Measurements from ENCODE around the gene UVRAG. TPM values are rescaled to one million over a fixed set of nuclear protein-coding genes. Genes with fewer than 3 reads are reported as not detected.

UVRAG gene
- total and polyA plus RNA-seq, 2 of the 13 experiments (the other 11 are each of a cell fraction or from before 2014, with no cell fraction given), result 9.7 to 17.3 TPM

DNA sequence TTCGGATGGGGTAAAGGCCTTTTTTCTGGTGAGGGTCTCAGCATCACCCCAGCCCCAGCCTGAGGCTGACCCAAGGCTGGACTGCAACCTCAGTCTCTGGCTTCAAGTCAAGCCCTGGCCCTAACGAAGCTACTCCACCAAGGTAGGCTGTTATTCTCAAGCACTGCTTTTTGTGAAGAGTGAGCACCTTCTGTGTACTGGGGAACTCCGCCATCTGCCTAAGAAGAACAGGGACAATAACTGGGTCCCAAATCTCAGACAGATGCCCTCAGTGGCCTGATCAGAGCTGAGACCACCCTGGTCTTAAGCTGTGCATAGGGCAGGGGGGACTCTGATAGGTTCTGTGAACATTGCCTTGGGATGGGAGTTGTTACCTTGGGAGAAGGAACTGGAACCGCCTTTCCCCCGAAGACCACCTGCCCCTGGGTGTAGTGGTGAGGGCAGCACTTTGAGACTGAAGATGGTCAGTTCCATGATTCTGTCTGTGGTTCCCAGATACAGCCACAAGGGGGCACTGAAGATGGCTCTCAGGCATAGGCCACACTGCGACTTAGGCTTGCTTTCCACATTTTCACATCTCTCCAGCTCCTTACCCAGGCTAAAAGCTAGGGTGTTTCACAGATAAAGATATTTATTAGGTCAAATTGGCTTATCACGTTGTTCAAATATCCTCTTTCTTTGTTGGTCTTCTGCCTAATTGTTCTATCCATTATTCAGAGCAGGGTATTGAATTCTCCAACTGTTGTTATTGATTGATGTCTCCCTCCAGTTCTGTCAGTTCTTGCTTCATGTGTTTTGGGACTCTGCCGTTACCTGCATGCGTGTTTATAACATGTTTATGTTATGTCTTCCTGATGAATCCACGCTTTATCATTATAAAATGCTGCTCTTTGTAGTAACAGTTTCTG lies 11.8 kb upstream of the UVRAG start:
- in situ Hi-C loops (cut with HindIII; ENCODE audit: extremely low pct_ligation_motif_present, low pct_unique_long_range_greater_than_20kb), result no loop called here
- peak; percentile 63 for DNase-seq (ENCODE audit: low spot score)
- no peak overlapping the region for H2AFZ ChIP-seq (ENCODE audit: low read length)
- no peak overlapping the region for H3K4me2 ChIP-seq (ENCODE audit: low read depth, low read length)
- no peak overlapping the region for H3K27ac ChIP-seq (ENCODE audit: extremely low read length, insufficient read depth, low read length)
- no TSS peak for BruUV-seq (replicated peaks)
- H3K4me3 ChIP-seq (replicated peaks in 1 of 3; ENCODE audit: insufficient read depth in 1 of 3, low read depth in 2 of 3, low read length in 3 of 3), result no peak overlapping the region
- H4K20me1 ChIP-seq (ENCODE audit: insufficient read depth, low read length), result no peaks in the 10 kb centered on the region
- no peaks in the 10 kb centered on the region for H3K9me3 ChIP-seq (ENCODE audit: low read length)
- H3K9ac ChIP-seq (ENCODE audit: insufficient read depth, low read depth, low read length), result no peak overlapping the region
- peak; percentile 85 for FAIRE-seq
- peaks cover 16% of the 10 kb centered on the region for H3K4me1 ChIP-seq (ENCODE audit: insufficient read depth, low read length)
- CTCF ChIA-PET (ENCODE audit: low intra/inter-chr PET ratio, low total read pairs), result interaction anchor here (1.4 to 2.8 kb wide), 2 partner anchors 35 to 64 kb away, joined by 5 to 36 read pairs; partner anchors contain the start of gene DGAT2
- intact Hi-C loops (cut with micrococcal nuclease; ENCODE audit: unreplicated experiment), result loop anchor here (1.0 to 5.0 kb wide), 3 partner anchors 36 to 514 kb away; partner anchors contain the start of gene DGAT2
- POLR2A ChIA-PET, result interaction anchor here (0.9 to 4.2 kb wide), 4 partner anchors 11 to 84 kb away, joined by 3 to 23 read pairs (median 9); no protein-coding TSS in a partner anchor
- no peaks in the 10 kb centered on the region for H3K79me2 ChIP-seq (ENCODE audit: insufficient read depth, low read length)
- H3K27me3 ChIP-seq (ENCODE audit: control insufficient read depth in 1 of 2, insufficient read depth in 2 of 2, low read length in 2 of 2), result no peaks in the 10 kb centered on the region
- 55% methylated on average over 7 of the region's 10 CpGs for WGBS (ENCODE audit: low lambda C conversion rate)
- peak; percentile 93 for ATAC-seq
- H3K36me3 ChIP-seq (replicated peaks in 1 of 2; ENCODE audit: control insufficient read depth in 1 of 2, insufficient read depth in 2 of 2, low read length in 2 of 2), result peaks cover 7 to 33% of the 10 kb centered on the region in 2 experiments; a peak in 4 of 5 replicates
- TF ChIP-seq, protein P1, sequence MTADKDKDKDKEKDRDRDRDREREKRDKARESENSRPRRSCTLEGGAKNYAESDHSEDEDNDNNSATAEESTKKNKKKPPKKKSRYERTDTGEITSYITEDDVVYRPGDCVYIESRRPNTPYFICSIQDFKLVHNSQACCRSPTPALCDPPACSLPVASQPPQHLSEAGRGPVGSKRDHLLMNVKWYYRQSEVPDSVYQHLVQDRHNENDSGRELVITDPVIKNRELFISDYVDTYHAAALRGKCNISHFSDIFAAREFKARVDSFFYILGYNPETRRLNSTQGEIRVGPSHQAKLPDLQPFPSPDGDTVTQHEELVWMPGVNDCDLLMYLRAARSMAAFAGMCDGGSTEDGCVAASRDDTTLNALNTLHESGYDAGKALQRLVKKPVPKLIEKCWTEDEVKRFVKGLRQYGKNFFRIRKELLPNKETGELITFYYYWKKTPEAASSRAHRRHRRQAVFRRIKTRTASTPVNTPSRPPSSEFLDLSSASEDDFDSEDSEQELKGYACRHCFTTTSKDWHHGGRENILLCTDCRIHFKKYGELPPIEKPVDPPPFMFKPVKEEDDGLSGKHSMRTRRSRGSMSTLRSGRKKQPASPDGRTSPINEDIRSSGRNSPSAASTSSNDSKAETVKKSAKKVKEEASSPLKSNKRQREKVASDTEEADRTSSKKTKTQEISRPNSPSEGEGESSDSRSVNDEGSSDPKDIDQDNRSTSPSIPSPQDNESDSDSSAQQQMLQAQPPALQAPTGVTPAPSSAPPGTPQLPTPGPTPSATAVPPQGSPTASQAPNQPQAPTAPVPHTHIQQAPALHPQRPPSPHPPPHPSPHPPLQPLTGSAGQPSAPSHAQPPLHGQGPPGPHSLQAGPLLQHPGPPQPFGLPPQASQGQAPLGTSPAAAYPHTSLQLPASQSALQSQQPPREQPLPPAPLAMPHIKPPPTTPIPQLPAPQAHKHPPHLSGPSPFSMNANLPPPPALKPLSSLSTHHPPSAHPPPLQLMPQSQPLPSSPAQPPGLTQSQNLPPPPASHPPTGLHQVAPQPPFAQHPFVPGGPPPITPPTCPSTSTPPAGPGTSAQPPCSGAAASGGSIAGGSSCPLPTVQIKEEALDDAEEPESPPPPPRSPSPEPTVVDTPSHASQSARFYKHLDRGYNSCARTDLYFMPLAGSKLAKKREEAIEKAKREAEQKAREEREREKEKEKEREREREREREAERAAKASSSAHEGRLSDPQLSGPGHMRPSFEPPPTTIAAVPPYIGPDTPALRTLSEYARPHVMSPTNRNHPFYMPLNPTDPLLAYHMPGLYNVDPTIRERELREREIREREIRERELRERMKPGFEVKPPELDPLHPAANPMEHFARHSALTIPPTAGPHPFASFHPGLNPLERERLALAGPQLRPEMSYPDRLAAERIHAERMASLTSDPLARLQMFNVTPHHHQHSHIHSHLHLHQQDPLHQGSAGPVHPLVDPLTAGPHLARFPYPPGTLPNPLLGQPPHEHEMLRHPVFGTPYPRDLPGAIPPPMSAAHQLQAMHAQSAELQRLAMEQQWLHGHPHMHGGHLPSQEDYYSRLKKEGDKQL (CRISPR knock-in tag; IDR thresholded peaks at IDR 0.05; ENCODE audit: low read depth), result no peak
- no peak for TF ChIP-seq FOXM1 (CRISPR knock-in tag; IDR thresholded peaks at IDR 0.05)
- TF ChIP-seq, protein P2, sequence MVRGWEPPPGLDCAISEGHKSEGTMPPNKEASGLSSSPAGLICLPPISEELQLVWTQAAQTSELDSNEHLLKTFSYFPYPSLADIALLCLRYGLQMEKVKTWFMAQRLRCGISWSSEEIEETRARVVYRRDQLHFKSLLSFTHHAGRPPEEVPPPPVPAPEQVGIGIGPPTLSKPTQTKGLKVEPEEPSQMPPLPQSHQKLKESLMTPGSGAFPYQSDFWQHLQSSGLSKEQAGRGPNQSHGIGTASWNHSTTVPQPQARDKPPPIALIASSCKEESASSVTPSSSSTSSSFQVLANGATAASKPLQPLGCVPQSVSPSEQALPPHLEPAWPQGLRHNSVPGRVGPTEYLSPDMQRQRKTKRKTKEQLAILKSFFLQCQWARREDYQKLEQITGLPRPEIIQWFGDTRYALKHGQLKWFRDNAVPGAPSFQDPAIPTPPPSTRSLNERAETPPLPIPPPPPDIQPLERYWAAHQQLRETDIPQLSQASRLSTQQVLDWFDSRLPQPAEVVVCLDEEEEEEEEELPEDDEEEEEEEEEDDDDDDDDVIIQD (CRISPR knock-in tag; IDR thresholded peaks at IDR 0.05; ENCODE audit: low read depth), result 0 out of 2 replicates have a peak, but pooled peaks have one; percentile 33
- TF ChIP-seq, protein P3, sequence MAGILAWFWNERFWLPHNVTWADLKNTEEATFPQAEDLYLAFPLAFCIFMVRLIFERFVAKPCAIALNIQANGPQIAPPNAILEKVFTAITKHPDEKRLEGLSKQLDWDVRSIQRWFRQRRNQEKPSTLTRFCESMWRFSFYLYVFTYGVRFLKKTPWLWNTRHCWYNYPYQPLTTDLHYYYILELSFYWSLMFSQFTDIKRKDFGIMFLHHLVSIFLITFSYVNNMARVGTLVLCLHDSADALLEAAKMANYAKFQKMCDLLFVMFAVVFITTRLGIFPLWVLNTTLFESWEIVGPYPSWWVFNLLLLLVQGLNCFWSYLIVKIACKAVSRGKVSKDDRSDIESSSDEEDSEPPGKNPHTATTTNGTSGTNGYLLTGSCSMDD (CRISPR knock-in tag; IDR thresholded peaks at IDR 0.05), result no peak
- TF ChIP-seq ZIK1 (CRISPR knock-in tag; IDR thresholded peaks at IDR 0.05; ENCODE audit: borderline replicate concordance, low read depth), result no peak
- no peak for TF ChIP-seq RFXANK (CRISPR knock-in tag; IDR thresholded peaks at IDR 0.05)
- TF ChIP-seq ZBTB20 (CRISPR knock-in tag; IDR thresholded peaks at IDR 0.05; ENCODE audit: borderline replicate concordance, low read depth), result no peak
- TF ChIP-seq ZNF510 (CRISPR knock-in tag; IDR thresholded peaks at IDR 0.05; ENCODE audit: low read depth), result no peak
- TF ChIP-seq, protein P4, sequence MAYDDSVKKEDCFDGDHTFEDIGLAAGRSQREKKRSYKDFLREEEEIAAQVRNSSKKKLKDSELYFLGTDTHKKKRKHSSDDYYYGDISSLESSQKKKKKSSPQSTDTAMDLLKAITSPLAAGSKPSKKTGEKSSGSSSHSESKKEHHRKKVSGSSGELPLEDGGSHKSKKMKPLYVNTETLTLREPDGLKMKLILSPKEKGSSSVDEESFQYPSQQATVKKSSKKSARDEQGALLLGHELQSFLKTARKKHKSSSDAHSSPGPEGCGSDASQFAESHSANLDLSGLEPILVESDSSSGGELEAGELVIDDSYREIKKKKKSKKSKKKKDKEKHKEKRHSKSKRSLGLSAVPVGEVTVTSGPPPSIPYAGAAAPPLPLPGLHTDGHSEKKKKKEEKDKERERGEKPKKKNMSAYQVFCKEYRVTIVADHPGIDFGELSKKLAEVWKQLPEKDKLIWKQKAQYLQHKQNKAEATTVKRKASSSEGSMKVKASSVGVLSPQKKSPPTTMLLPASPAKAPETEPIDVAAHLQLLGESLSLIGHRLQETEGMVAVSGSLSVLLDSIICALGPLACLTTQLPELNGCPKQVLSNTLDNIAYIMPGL (CRISPR knock-in tag; IDR thresholded peaks at IDR 0.05; ENCODE audit: borderline replicate concordance in 1 of 2, low read depth in 1 of 2), result peak in 1 of 2 experiments; percentile 56; a peak in 1 of 4 replicates
- 0 out of 2 replicates have a peak, but pooled peaks have one; percentile 60 for TF ChIP-seq MEF2D (CRISPR knock-in tag; IDR thresholded peaks at IDR 0.05)
- TF ChIP-seq KMT2B (CRISPR knock-in tag; IDR thresholded peaks at IDR 0.05), result no peak
- no peak for TF ChIP-seq NR2F6 (IDR thresholded peaks at IDR 0.05)
- TF ChIP-seq NR2F6 (CRISPR knock-in tag; IDR thresholded peaks at IDR 0.05), result peak; percentile 38; the same call in 1 of the 2 replicates

All from HepG2 (cell line).